Occipital lobe (tissue), 1 donor: ENCODE measurements around the gene C5orf34. TPM values are rescaled to one million over a fixed set of nuclear protein-coding genes. Genes with fewer than 3 reads are reported as not detected.

Experiments
- total RNA-seq: library from RNA; depleted of rRNA; stranded (reverse); fragments of >200 nt; gene quantifications from one replicate; pipeline ENCODE4 v1.2.3, GENCODE V29; 2014

C5orf34 gene
- total RNA-seq, 1 donor from 2014 or later, result 4.4 TPM

Other genes starting within 250 kb of the C5orf34 start
- 512 TPM for gene HMGCS1, start 201.7 kb downstream of the C5orf34 start, total RNA-seq
- gene CCL28, start 102.8 kb downstream of the C5orf34 start, total RNA-seq, result 0.47 TPM
- gene TMEM267, start 31.3 kb downstream of the C5orf34 start, total RNA-seq, result 14.0 TPM
- gene PAIP1, start 41.9 kb upstream of the C5orf34 start, total RNA-seq, result 216 TPM
- 157 TPM for gene NNT, start 88.0 kb upstream of the C5orf34 start, total RNA-seq